PC-9 (cell line): ENCODE data around the gene PPM1N. TPM values are rescaled to one million over a fixed set of nuclear protein-coding genes. Genes with fewer than 3 reads are reported as not detected.

Experiments
- BruUV-seq: library from RNA; stranded (reverse); fragments of 400-500 nt; replicated peaks from 2 replicates; lab custom pipeline; 2021; lab: Mats Ljungman, UMichigan
- CTCF ChIA-PET: fragments of 300-600 bp; sonication (Branson Sonifier 250); formaldehyde crosslinking; loops from one replicate; lab custom pipeline; 2022; ENCODE audit warnings: antibody characterized with exemption; lab: Charles Lee
- POLR2A ChIA-PET: fragments of 300-600 bp; sonication (Branson Sonifier 250); formaldehyde crosslinking; loops from one replicate; lab custom pipeline; 2022; ENCODE audit warnings: antibody characterized with exemption; ENCODE audit not compliant: unreplicated experiment; lab: Charles Lee
- DNase-seq, 2 experiments: peaks; one replicate each; pipeline versions ENCODE4 v3.0.0 to v3.0.0-alpha.2; 2015 to 2022; ENCODE audit warnings: mixed read lengths in 1 of 2
- H2AFZ ChIP-seq: fragments of 200-600 bp; sonication (generic); 2 replicates; pipeline ENCODE4 v1.8.1; 2017; ENCODE audit warnings: antibody characterized with exemption
- H3F3A ChIP-seq: fragments of 200-600 bp; sonication (generic); 2 replicates; pipeline ENCODE4 v1.8.1; 2017; ENCODE audit warnings: antibody characterized with exemption, mild to moderate bottlenecking, low read depth; ENCODE audit not compliant: insufficient read depth
- H3K27ac ChIP-seq: fragments of 200-600 bp; sonication (generic); 2 replicates; pipeline ENCODE4 v1.6.1; 2016; ENCODE audit warnings: mixed run types
- H3K27me3 ChIP-seq: fragments of 200-600 bp; sonication (generic); 2 replicates; pipeline ENCODE4 v1.6.1; 2016; ENCODE audit warnings: low read depth, mixed run types; ENCODE audit not compliant: insufficient read depth
- H3K36me3 ChIP-seq: fragments of 200-600 bp; sonication (generic); 2 replicates; pipeline ENCODE4 v1.6.1; 2016; ENCODE audit warnings: low read depth, mixed run types
- H3K4me1 ChIP-seq: fragments of 200-600 bp; sonication (generic); replicated peaks from 2 replicates; pipeline ENCODE4 v1.6.1; 2016; ENCODE audit warnings: mixed run types; ENCODE audit not compliant: insufficient read depth
- H3K4me2 ChIP-seq: fragments of 200-600 bp; sonication (generic); 2 replicates; pipeline ENCODE4 v1.6.1; 2017; ENCODE audit warnings: mixed run types
- H3K4me3 ChIP-seq: fragments of 200-600 bp; sonication (generic); 2 replicates; pipeline ENCODE4 v1.6.1; 2016; ENCODE audit warnings: mixed run types
- H3K79me2 ChIP-seq: fragments of 200-600 bp; sonication (generic); 2 replicates; pipeline ENCODE4 v1.6.1; 2017; ENCODE audit warnings: low read depth, mixed run types
- H3K9me2 ChIP-seq: fragments of 200-600 bp; sonication (generic); 2 replicates; pipeline ENCODE4 v1.8.1; 2017; ENCODE audit warnings: mild to moderate bottlenecking; ENCODE audit not compliant: insufficient read depth
- H3K9me3 ChIP-seq: fragments of 200-600 bp; sonication (generic); 2 replicates; pipeline ENCODE4 v1.8.1; 2016; ENCODE audit warnings: low read depth; ENCODE audit not compliant: insufficient read depth
- H4K20me1 ChIP-seq: fragments of 200-600 bp; sonication (generic); 2 replicates; pipeline ENCODE4 v1.8.1; 2017; ENCODE audit not compliant: insufficient read depth
- CTCF ChIP-seq: fragments of 200-600 bp; sonication (generic); conservative IDR thresholded peaks from 2 replicates; pipeline ENCODE4 v1.6.1; 2017; ENCODE audit warnings: mixed run types, antibody characterized with exemption, mild to moderate bottlenecking, moderate library complexity
- EZH2 ChIP-seq: fragments of 200-600 bp; sonication (generic); IDR thresholded peaks from 2 replicates; pipeline ENCODE4 v1.8.0; 2017; ENCODE audit warnings: antibody characterized with exemption, low read depth
- intact Hi-C: fragments of 100-400 bp; cut with micrococcal nuclease; formaldehyde crosslinking; loops from one replicate; pipeline ENCODE4 v1.10.0; 2022; ENCODE audit not compliant: unreplicated experiment
- total RNA-seq: library from RNA; stranded (reverse); gene quantifications from 2 replicates; pipeline ENCODE4 v1.2.3, GENCODE V29; 2021

Gene PPM1N
- total RNA-seq, 1 experiment from 2014 or later = 5.0 TPM

GRCh38 chr19:45460807-45461347 is 37.4 kb upstream of the PPM1N start:
- CTCF ChIA-PET = interaction anchor here (0.5 kb wide), 1 partner anchor 12 kb away, joined by 4 read pairs; no protein-coding TSS in a partner anchor

GRCh38 chr19:45462174-45462573 is 36.1 kb upstream of the PPM1N start:
- Histone ChIP-seq H3K27ac (no peak overlapping the region), H3K4me2 (no peak overlapping the region), H3K79me2 (no peaks in the 10 kb centered on the region), H3K27me3 (no peaks in the 10 kb centered on the region), H3K4me1 (0 out of 2 replicates have a peak, but pooled peaks cover 3% of the 10 kb centered on the region), H3K9me3 (no peaks in the 10 kb centered on the region), H4K20me1 (no peaks in the 10 kb centered on the region), H3K36me3 (no peaks in the 10 kb centered on the region), H3F3A (peaks cover 30% of the 10 kb centered on the region; the same call in 1 of the 2 replicates), H3K4me3 (no peak overlapping the region), H2AFZ (no peak overlapping the region), H3K9me2 (no peaks in the 10 kb centered on the region)
- CTCF ChIA-PET = no interaction called here
- BruUV-seq = no TSS peak
- POLR2A ChIA-PET = no interaction called here
- intact Hi-C loops = no loop called here
- no peak for DNase-seq
- TF ChIP-seq EZH2 = no peak
- TF ChIP-seq CTCF = no peak

More at GRCh38 chr19:45460807-45461347, 37.4 kb upstream of the PPM1N start:
- TF ChIP-seq CTCF = no peak
- TF ChIP-seq EZH2 = no peak
- H3K27me3 ChIP-seq = no peaks in the 10 kb centered on the region
- no peaks in the 10 kb centered on the region for H3K36me3 ChIP-seq
- no peak for DNase-seq
- peaks cover 40% of the 10 kb centered on the region; the same call in 1 of the 2 replicates for H3F3A ChIP-seq
- H3K27ac ChIP-seq = no peak overlapping the region
- no peaks in the 10 kb centered on the region for H3K79me2 ChIP-seq
- no peak overlapping the region for H2AFZ ChIP-seq
- peaks cover 6% of the 10 kb centered on the region for H3K4me1 ChIP-seq
- no TSS peak for BruUV-seq
- no peaks in the 10 kb centered on the region for H4K20me1 ChIP-seq
- no peaks in the 10 kb centered on the region for H3K9me2 ChIP-seq
- POLR2A ChIA-PET = interaction anchor here (0.5 kb wide), 1 partner anchor 715 kb away, joined by 3 read pairs; no protein-coding TSS in a partner anchor
- H3K4me3 ChIP-seq = no peak overlapping the region
- H3K4me2 ChIP-seq = no peak overlapping the region
- no peaks in the 10 kb centered on the region for H3K9me3 ChIP-seq
- intact Hi-C loops = no loop called here

- H3K36me3 ChIP-seq = no peaks in the 10 kb centered on the region
- intact Hi-C loops = no loop called here
- no peak for TF ChIP-seq CTCF
- TF ChIP-seq EZH2 = no peak
- 0 out of 2 replicates have a peak, but pooled peaks cover 8% of the 10 kb centered on the region for H3K4me1 ChIP-seq
- no peak for DNase-seq
- H3K79me2 ChIP-seq = no peaks in the 10 kb centered on the region
- no peaks in the 10 kb centered on the region for H3K27me3 ChIP-seq
- H3K4me2 ChIP-seq = no peak overlapping the region
- ChIA-PET CTCF (no interaction called here), POLR2A (no interaction called here)
- no peak overlapping the region for H2AFZ ChIP-seq
- H3K9me2 ChIP-seq = no peaks in the 10 kb centered on the region
- no peaks in the 10 kb centered on the region; the same call in 1 of the 2 replicates for H4K20me1 ChIP-seq
- no peak overlapping the region for H3K27ac ChIP-seq
- no peak overlapping the region for H3K4me3 ChIP-seq
- H3K9me3 ChIP-seq = no peaks in the 10 kb centered on the region
- BruUV-seq = no TSS peak
- H3F3A ChIP-seq = peaks cover 27% of the 10 kb centered on the region; the same call in 1 of the 2 replicates
These were observed 35.0 kb upstream of the PPM1N start for GRCh38 chr19:45463241-45463640.
